NCI-H1417 treated with DMSO at 0.1 percent for 48 hours (cell line): ENCODE results near the gene FIG4.
"Not testable (repeated sequence)": the region's sequence is repeated elsewhere in the genome, so short reads cannot be mapped to it uniquely, and the experiment has no call there.

Experiments used
- DNase-seq: peaks from one replicate; lab custom pipeline; 2025; lab: John Stamatoyannopoulos, UW

The FIG4 gene

GRCh38 chr6:109702791-109703190 lies 11.7 kb downstream of the FIG4 start:
- no peak for DNase-seq

GRCh38 chr6:109705258-109705657 lies 14.2 kb downstream of the FIG4 start:
- DNase-seq: peak; percentile 81

GRCh38 chr6:109706513-109706912 lies 15.4 kb downstream of the FIG4 start:
- no peak for DNase-seq

- not testable (repeated sequence) for DNase-seq
Observed at GRCh38 chr6:109708099-109708498, 17.0 kb downstream of the FIG4 start.

GRCh38 chr6:109713097-109713496 lies 22.0 kb downstream of the FIG4 start:
- no peak for DNase-seq

- no peak for DNase-seq
Observed at GRCh38 chr6:109714166-109714565, 23.1 kb downstream of the FIG4 start.

GRCh38 chr6:109714611-109715010 lies 23.5 kb downstream of the FIG4 start:
- no peak for DNase-seq

- no peak for DNase-seq
Observed at GRCh38 chr6:109715616-109716015, 24.5 kb downstream of the FIG4 start.

- no peak for DNase-seq
Observed at GRCh38 chr6:109717971-109718370, 26.9 kb downstream of the FIG4 start.

GRCh38 chr6:109718991-109719390 lies 27.9 kb downstream of the FIG4 start:
- no peak for DNase-seq

- no peak for DNase-seq
Observed at GRCh38 chr6:109720311-109720710, 29.2 kb downstream of the FIG4 start.

GRCh38 chr6:109722011-109722410 lies 30.9 kb downstream of the FIG4 start:
- DNase-seq: no peak

- DNase-seq: no peak
Observed at GRCh38 chr6:109722564-109723254, 31.6 kb downstream of the FIG4 start.

GRCh38 chr6:109725250-109725649 lies 34.2 kb downstream of the FIG4 start:
- not testable (repeated sequence) for DNase-seq

GRCh38 chr6:109736273-109737025 lies 45.4 kb downstream of the FIG4 start:
- DNase-seq: no peak

- DNase-seq: no peak
Observed at GRCh38 chr6:109738255-109738654, 47.2 kb downstream of the FIG4 start.

GRCh38 chr6:109738667-109739066 lies 47.6 kb downstream of the FIG4 start:
- no peak for DNase-seq

- no peak for DNase-seq
Observed at GRCh38 chr6:109739686-109740085, 48.6 kb downstream of the FIG4 start.

- DNase-seq: no peak
Observed at GRCh38 chr6:109740787-109741186, 49.7 kb downstream of the FIG4 start.

GRCh38 chr6:109743739-109744138 lies 52.6 kb downstream of the FIG4 start:
- no peak for DNase-seq

- DNase-seq: not testable (repeated sequence)
Observed at GRCh38 chr6:109744779-109745178, 53.7 kb downstream of the FIG4 start.

- DNase-seq: no peak
Observed at GRCh38 chr6:109747221-109747620, 56.1 kb downstream of the FIG4 start.

- DNase-seq: no peak
Observed at GRCh38 chr6:109759098-109759955, 68.2 kb downstream of the FIG4 start.
